ENCODE results near the gene DMD. TPM values are rescaled to one million over a fixed set of nuclear protein-coding genes. Genes with fewer than 3 reads are reported as not detected.

The DMD gene
- total RNA-seq, 1 donor from 2014 or later: 9.7 TPM

DNA sequence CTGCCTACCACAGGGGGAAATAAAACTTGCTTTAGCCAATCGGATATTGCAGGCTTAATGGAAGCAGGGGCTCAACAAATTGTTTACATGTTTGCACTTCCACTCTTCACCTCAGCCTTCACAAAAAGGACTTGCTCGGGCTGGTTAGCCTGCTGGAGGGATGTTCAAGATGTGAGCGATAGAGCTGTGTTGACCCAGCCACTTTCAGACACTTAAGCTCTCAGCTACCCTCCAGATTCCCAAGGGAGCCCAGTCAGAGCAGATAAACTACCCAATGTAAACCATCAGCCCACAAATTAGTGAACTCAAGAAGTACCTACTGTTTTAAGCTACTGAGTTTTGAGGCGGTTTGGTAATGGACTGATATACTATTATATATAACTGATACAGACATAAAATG is 1631.1 kb downstream of the DMD start:
- H3K4me1 Mint-ChIP-seq: no peaks in the 10 kb centered on the region
- H3K9me3 Mint-ChIP-seq: peaks cover 9% of the 10 kb centered on the region
- peaks cover 5% of the 10 kb centered on the region for H3K36me3 Mint-ChIP-seq (ENCODE audit: low read depth)
- no peaks in the 10 kb centered on the region for H3K27me3 Mint-ChIP-seq (ENCODE audit: low read depth)
- DNase-seq (ENCODE audit: low read depth, low spot score): no peak
- TF ChIP-seq, protein P1, sequence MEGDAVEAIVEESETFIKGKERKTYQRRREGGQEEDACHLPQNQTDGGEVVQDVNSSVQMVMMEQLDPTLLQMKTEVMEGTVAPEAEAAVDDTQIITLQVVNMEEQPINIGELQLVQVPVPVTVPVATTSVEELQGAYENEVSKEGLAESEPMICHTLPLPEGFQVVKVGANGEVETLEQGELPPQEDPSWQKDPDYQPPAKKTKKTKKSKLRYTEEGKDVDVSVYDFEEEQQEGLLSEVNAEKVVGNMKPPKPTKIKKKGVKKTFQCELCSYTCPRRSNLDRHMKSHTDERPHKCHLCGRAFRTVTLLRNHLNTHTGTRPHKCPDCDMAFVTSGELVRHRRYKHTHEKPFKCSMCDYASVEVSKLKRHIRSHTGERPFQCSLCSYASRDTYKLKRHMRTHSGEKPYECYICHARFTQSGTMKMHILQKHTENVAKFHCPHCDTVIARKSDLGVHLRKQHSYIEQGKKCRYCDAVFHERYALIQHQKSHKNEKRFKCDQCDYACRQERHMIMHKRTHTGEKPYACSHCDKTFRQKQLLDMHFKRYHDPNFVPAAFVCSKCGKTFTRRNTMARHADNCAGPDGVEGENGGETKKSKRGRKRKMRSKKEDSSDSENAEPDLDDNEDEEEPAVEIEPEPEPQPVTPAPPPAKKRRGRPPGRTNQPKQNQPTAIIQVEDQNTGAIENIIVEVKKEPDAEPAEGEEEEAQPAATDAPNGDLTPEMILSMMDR (conservative IDR thresholded peaks at IDR 0.05): no peak
- H3K27ac Mint-ChIP-seq (ENCODE audit: unreplicated experiment): no peak overlapping the region
- H3K4me3 Mint-ChIP-seq: no peak overlapping the region

- TF ChIP-seq, protein P1 (conservative IDR thresholded peaks at IDR 0.05): no peak
- Mint-ChIP-seq H3K9me3 (no peaks in the 10 kb centered on the region), H3K36me3 (ENCODE audit: low read depth) (no peaks in the 10 kb centered on the region), H3K4me1 (no peaks in the 10 kb centered on the region), H3K4me3 (no peak overlapping the region), H3K27ac (ENCODE audit: unreplicated experiment) (no peak overlapping the region), H3K27me3 (ENCODE audit: low read depth) (no peaks in the 10 kb centered on the region)
- no peak for DNase-seq (ENCODE audit: low read depth, low spot score)
Measured at GRCh38 chrX:31572360-31572759, 1639.0 kb downstream of the DMD start.

DNA sequence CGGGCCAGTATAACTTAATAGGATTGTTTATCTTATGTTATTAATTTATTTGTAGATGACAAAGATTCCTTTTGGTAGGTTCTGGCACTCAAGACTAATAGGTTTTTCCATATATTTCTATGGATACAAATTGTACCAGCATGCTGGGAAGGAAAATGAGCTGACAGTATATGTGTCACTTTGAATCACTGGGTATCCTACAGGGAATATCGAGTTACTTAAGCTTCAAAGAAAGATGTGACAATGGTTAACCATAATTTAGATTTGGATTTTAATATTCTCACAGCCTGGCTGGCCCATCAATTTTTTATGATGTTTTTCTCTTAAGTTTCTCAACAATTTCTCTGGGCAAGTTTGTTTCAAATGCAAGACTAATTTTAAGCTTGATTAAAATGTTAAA is 1640.7 kb downstream of the DMD start:
- Mint-ChIP-seq H3K27ac (ENCODE audit: unreplicated experiment) (no peak overlapping the region), H3K4me3 (no peak overlapping the region), H3K36me3 (ENCODE audit: low read depth) (no peaks in the 10 kb centered on the region), H3K4me1 (no peaks in the 10 kb centered on the region), H3K27me3 (ENCODE audit: low read depth) (no peaks in the 10 kb centered on the region), H3K9me3 (peaks cover 4% of the 10 kb centered on the region)
- DNase-seq (ENCODE audit: low read depth, low spot score): no peak
- TF ChIP-seq, protein P1 (conservative IDR thresholded peaks at IDR 0.05): no peak

DNA sequence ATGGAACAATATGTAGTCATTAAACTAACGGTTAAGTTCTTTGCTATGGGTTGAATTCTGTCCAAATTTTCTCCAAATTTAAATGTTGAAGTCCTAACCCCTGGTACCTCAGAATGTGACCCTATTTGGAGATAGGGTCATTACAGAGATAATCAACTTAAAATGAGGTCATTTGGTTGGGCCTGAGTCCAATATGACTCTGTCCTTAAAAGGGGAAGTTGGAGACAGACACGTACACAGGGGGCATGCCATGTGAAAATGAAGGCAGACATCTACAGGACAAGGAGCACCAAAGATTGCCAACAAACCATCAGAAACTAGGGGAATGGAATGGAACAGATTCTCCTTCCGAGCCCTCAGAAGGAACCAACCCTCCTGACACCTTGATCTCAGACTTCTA is 1647.6 kb downstream of the DMD start:
- H3K27ac Mint-ChIP-seq (ENCODE audit: unreplicated experiment): no peak overlapping the region
- TF ChIP-seq, protein P1 (conservative IDR thresholded peaks at IDR 0.05): no peak
- H3K4me3 Mint-ChIP-seq: no peak overlapping the region
- peaks cover 5% of the 10 kb centered on the region for H3K36me3 Mint-ChIP-seq (ENCODE audit: low read depth)
- H3K4me1 Mint-ChIP-seq: no peaks in the 10 kb centered on the region
- DNase-seq (ENCODE audit: low read depth, low spot score): no peak
- peaks cover 13% of the 10 kb centered on the region for H3K9me3 Mint-ChIP-seq
- H3K27me3 Mint-ChIP-seq (ENCODE audit: low read depth): no peaks in the 10 kb centered on the region

GRCh38 chrX:31555506-31555905 is 1655.8 kb downstream of the DMD start:
- Mint-ChIP-seq H3K4me1 (peaks cover 3% of the 10 kb centered on the region), H3K27me3 (ENCODE audit: low read depth) (no peaks in the 10 kb centered on the region), H3K9me3 (peaks cover 17% of the 10 kb centered on the region), H3K36me3 (ENCODE audit: low read depth) (peaks cover 7% of the 10 kb centered on the region), H3K4me3 (no peak overlapping the region), H3K27ac (ENCODE audit: unreplicated experiment) (no peak overlapping the region)
- TF ChIP-seq, protein P1 (conservative IDR thresholded peaks at IDR 0.05): no peak
- DNase-seq (ENCODE audit: low read depth, low spot score): no peak

- Mint-ChIP-seq H3K27ac (ENCODE audit: unreplicated experiment) (no peak overlapping the region), H3K4me3 (no peak overlapping the region), H3K27me3 (ENCODE audit: low read depth) (no peaks in the 10 kb centered on the region), H3K4me1 (peaks cover 10% of the 10 kb centered on the region), H3K36me3 (ENCODE audit: low read depth) (no peaks in the 10 kb centered on the region), H3K9me3 (peaks cover 7% of the 10 kb centered on the region)
- no peak for DNase-seq (ENCODE audit: low read depth, low spot score)
- TF ChIP-seq, protein P1 (conservative IDR thresholded peaks at IDR 0.05): no peak
Measured at GRCh38 chrX:31551913-31552312, 1659.4 kb downstream of the DMD start.
